ENCODE measurements around the gene LYZL1.

GRCh38 chr10:29332061-29332760 lies 43.3 kb downstream of the LYZL1 start:
- no peak for TF ChIP-seq CTCF (IDR thresholded peaks at IDR 0.05)
- no peak for TF ChIP-seq POLR2A (IDR thresholded peaks at IDR 0.05)

All from right lobe of liver (tissue), 4 donors.